ENCODE data around the gene KRT3.

The KRT3 gene

DNA sequence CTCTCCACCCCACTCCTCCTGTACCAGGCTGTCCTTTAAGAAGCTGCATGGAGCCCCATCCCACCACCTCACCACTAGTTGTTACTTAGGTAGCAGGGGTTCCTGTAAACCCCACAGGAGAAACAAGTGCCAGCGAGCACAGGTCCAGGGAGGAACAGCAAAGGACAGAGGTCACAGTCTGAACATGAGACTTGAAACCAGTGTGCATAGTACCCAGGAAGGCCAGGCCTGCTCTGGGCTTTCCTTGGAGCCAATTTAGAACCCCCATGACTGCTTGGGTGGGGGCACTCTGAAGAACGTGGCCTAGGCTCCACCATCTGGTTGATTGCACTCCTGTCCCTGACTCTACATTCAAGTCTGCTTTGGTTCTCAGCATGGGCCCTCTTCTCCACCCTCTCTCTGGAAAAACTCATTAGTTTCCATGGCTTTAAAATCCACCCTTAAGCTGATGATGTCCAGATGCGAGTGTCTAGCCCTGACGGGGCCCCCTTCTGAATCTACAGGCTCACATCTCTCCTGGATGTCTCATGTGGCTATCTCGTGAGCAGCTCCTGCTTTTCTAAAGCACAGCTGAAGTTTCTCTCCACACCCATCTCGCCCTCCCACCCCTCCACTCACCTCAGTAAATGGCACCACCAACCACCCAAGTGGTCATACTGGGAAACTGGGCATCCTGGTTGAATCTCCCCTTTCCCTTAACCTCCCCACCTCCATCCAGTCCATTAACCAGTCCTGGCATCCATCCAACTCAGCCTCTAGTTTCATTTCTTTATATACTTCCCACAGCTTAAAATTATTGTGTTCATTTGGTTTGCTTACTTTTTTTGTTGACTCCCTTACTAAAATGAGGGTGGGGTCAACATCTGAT is 8.4 kb downstream of the KRT3 start:
- no peak for DNase-seq (ENCODE audit: low read depth)
- TF ChIP-seq, protein P1, sequence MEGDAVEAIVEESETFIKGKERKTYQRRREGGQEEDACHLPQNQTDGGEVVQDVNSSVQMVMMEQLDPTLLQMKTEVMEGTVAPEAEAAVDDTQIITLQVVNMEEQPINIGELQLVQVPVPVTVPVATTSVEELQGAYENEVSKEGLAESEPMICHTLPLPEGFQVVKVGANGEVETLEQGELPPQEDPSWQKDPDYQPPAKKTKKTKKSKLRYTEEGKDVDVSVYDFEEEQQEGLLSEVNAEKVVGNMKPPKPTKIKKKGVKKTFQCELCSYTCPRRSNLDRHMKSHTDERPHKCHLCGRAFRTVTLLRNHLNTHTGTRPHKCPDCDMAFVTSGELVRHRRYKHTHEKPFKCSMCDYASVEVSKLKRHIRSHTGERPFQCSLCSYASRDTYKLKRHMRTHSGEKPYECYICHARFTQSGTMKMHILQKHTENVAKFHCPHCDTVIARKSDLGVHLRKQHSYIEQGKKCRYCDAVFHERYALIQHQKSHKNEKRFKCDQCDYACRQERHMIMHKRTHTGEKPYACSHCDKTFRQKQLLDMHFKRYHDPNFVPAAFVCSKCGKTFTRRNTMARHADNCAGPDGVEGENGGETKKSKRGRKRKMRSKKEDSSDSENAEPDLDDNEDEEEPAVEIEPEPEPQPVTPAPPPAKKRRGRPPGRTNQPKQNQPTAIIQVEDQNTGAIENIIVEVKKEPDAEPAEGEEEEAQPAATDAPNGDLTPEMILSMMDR (conservative IDR thresholded peaks at IDR 0.05; ENCODE audit: low read length), result no peak
- no peak overlapping the region for H3K4me3 ChIP-seq (ENCODE audit: low read length)

DNA sequence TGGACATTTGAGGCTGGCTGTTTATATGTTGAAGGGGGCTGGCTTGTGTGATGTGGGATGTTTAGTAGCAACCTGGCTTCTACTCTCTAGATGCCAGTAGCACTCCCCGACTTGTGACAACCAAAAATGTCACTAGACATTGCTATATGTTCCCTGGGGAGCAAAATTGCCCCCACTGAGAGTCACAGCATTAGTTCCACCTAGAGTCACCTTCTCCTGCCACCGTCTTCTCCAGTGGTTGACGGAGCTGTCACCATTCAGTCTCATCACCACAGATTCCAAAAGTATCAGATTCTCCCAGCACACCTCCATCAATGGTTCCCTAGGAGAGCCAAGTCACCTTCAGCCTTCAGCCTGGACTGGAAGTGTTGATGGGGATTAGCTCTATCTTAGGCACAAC is 11.0 kb downstream of the KRT3 start:
- H3K4me3 ChIP-seq (ENCODE audit: low read length), result no peak overlapping the region
- TF ChIP-seq, protein P1 (conservative IDR thresholded peaks at IDR 0.05; ENCODE audit: low read length), result no peak
- no peak for DNase-seq (ENCODE audit: low read depth)

DNA sequence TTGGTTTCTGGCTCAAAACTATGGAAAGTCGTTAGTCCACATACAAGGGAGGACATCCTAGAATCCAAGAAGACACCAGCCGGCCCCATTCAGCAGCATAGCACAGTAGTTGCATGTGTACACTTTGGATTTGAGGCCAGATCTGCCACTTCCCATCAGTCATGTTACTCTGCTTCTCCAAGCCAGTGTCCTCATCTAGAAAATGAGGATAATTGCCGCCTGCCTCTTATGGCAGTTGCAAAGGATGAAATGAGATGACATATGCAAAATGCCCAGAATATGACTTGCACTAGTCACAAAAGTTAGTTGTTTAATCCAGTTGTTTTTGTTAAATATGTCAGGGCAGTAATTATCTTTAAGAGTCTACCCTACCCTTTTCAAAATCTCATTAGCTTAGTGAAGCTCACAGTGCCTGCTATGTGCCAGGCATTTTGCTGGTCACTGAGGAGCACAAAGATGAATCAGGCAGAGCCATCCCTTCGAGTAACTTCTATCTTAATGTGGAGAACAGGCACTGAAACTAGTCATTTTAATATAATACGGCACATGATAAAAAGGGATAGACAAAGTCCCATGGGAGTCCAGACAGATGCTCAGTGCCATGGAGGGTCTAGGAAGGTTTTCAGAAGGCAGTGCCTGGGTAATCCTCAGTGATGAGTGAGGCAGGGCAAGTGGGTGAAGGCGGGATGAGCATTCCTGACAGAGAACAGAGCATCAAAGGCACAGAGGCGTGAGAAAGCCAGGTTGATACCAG is 12.2 kb downstream of the KRT3 start:
- H3K4me3 ChIP-seq (ENCODE audit: low read length), result no peak overlapping the region
- no peak for DNase-seq (ENCODE audit: low read depth)

DNA sequence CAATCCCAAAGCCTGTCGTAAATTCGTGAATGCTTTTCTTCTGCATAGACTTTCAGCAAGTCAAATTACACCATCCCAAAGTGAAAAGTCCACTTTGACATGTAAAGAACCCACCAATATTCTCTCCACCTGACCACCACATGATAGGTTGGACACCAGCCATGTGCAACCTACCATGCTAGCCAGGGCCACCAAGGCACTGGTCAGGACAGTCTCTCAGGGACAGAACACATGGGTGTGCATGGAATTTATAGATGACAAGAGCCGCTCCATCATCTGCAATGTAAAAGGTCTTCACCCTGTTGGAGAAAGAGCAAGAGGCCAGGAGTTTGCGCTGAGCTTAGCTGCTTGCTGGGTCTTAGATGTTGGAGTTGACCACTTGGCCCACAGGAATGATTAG is 13.4 kb downstream of the KRT3 start:
- TF ChIP-seq, protein P1 (conservative IDR thresholded peaks at IDR 0.05; ENCODE audit: low read length), result no peak
- no peak overlapping the region for H3K4me3 ChIP-seq (ENCODE audit: low read length)
- DNase-seq (ENCODE audit: low read depth), result no peak

More for the DNA sequence above, 12.2 kb downstream of the KRT3 start:
- TF ChIP-seq, protein P1 (conservative IDR thresholded peaks at IDR 0.05; ENCODE audit: low read length), result no peak

DNA sequence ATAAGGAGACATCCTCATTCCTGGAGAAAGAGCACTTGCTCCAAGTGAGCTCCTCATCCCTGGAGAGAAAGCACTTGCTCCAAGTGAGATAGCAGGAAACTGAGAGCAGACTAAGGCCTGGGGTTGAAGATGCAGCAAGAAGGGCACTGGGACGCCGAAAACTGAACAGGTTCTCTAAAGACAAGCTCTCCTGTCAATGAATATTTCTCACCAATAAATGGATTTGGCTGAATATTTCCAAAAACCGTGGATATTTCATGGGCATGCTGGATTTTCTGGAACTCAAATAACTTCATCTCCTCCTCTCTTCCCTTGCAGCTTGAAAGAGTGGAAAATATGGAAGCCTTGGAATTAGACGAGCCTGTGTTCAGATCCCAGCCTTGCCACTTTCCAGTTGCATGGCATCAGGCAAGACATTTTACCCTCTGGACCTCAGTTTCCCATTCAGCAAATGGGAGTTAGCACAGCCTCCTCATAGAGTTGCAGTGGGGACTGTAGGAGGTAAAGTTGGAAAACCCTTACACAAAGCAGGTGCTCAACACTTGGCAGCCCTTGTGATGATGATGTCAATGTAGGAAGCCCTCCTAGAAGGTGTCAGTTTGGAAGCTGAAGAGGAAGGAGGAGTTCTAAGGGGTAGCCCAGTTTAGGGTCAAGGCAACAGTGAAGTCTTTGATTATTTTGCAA is 14.4 kb downstream of the KRT3 start:
- TF ChIP-seq, protein P1 (conservative IDR thresholded peaks at IDR 0.05; ENCODE audit: low read length), result no peak
- H3K4me3 ChIP-seq (ENCODE audit: low read length), result no peak overlapping the region
- no peak for DNase-seq (ENCODE audit: low read depth)

DNA sequence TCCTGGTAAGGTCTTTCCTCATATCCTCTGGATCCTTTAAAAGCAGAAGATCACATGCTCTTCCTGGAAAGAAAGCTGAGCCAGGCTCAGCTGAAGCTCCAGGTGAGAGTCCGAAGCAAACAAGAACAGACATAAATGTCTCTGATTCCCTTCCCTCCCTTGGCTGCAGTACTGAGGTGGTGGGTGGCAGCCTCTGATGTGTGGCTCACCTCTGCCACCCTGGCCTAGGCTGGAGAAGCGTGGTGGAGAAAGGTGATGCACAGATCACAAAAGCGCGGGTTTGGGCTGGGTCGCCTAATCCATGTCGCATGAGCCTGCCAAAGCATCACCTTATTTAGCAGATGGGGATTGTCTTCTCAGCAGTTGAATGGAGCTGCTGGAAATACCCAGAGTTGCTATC is 16.0 kb downstream of the KRT3 start:
- DNase-seq (ENCODE audit: low read depth), result no peak
- no peak overlapping the region for H3K4me3 ChIP-seq (ENCODE audit: low read length)
- TF ChIP-seq, protein P1 (conservative IDR thresholded peaks at IDR 0.05; ENCODE audit: low read length), result no peak
